ENCODE measurements around the gene ALDH2. TPM values are rescaled to one million over a fixed set of nuclear protein-coding genes. Genes with fewer than 3 reads are reported as not detected.

Gene ALDH2
- total and polyA plus RNA-seq, 9 of the 15 experiments (the other 6 are each of a cell fraction or from before 2014, with no cell fraction given), result 1.9 to 22.5 (median 12.2) TPM

GRCh38 chr12:111841750-111842555 is 75.2 kb downstream of the ALDH2 start, which contains the start of gene MAPKAPK5 (continued):
- TF ChIP-seq DPF2 (IDR thresholded peaks at IDR 0.05), result no peak; the same call in 1 of the 2 replicates
- no peak for TF ChIP-seq ZNF253 (CRISPR knock-in tag; conservative IDR thresholded peaks at IDR 0.05)
- no peak for TF ChIP-seq TAF15 (IDR thresholded peaks at IDR 0.05; ENCODE audit: low read depth, low read length)
- TF ChIP-seq ZNF24 (IDR thresholded peaks at IDR 0.05), result no peak
- TF ChIP-seq, protein P1, sequence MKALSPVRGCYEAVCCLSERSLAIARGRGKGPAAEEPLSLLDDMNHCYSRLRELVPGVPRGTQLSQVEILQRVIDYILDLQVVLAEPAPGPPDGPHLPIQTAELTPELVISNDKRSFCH (CRISPR knock-in tag; IDR thresholded peaks at IDR 0.05), result no peak
- TF ChIP-seq, protein P1 (tag; IDR thresholded peaks at IDR 0.05), result peak; percentile 90
- TF ChIP-seq SREBF2 (CRISPR knock-in tag; IDR thresholded peaks at IDR 0.05), result no peak
- TF ChIP-seq ZNF146 (CRISPR knock-in tag; IDR thresholded peaks at IDR 0.05; ENCODE audit: unreplicated experiment), result no peak
- peak; percentile 48 for TF ChIP-seq U2AF1 (optimal IDR thresholded peaks at IDR 0.05; ENCODE audit: low read depth, low read length)
- no peak for TF ChIP-seq HNRNPUL1 (IDR thresholded peaks at IDR 0.05; ENCODE audit: low read length)
- no peak for TF ChIP-seq SMARCE1 (IDR thresholded peaks at IDR 0.05)
- TF ChIP-seq CAMTA2 (CRISPR knock-in tag; conservative IDR thresholded peaks at IDR 0.05), result no peak
- no peak for TF ChIP-seq PTRF (tag; IDR thresholded peaks at IDR 0.05)
- TF ChIP-seq BHLHE40 (IDR thresholded peaks at IDR 0.05; ENCODE audit: low read length), result peak; percentile 98
- TF ChIP-seq MCM5 (IDR thresholded peaks at IDR 0.05; ENCODE audit: low read depth), result no peak
- TF ChIP-seq RBM34 (IDR thresholded peaks at IDR 0.05; ENCODE audit: borderline replicate concordance, insufficient read depth, low read length), result no peak
- TF ChIP-seq TCF15 (CRISPR knock-in tag; IDR thresholded peaks at IDR 0.05), result no peak
- TF ChIP-seq, protein P2, sequence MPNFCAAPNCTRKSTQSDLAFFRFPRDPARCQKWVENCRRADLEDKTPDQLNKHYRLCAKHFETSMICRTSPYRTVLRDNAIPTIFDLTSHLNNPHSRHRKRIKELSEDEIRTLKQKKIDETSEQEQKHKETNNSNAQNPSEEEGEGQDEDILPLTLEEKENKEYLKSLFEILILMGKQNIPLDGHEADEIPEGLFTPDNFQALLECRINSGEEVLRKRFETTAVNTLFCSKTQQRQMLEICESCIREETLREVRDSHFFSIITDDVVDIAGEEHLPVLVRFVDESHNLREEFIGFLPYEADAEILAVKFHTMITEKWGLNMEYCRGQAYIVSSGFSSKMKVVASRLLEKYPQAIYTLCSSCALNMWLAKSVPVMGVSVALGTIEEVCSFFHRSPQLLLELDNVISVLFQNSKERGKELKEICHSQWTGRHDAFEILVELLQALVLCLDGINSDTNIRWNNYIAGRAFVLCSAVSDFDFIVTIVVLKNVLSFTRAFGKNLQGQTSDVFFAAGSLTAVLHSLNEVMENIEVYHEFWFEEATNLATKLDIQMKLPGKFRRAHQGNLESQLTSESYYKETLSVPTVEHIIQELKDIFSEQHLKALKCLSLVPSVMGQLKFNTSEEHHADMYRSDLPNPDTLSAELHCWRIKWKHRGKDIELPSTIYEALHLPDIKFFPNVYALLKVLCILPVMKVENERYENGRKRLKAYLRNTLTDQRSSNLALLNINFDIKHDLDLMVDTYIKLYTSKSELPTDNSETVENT (CRISPR knock-in tag; IDR thresholded peaks at IDR 0.05), result peak; percentile 28
- no peak for TF ChIP-seq DLX4 (CRISPR knock-in tag; IDR thresholded peaks at IDR 0.05)
- TF ChIP-seq, protein P3, sequence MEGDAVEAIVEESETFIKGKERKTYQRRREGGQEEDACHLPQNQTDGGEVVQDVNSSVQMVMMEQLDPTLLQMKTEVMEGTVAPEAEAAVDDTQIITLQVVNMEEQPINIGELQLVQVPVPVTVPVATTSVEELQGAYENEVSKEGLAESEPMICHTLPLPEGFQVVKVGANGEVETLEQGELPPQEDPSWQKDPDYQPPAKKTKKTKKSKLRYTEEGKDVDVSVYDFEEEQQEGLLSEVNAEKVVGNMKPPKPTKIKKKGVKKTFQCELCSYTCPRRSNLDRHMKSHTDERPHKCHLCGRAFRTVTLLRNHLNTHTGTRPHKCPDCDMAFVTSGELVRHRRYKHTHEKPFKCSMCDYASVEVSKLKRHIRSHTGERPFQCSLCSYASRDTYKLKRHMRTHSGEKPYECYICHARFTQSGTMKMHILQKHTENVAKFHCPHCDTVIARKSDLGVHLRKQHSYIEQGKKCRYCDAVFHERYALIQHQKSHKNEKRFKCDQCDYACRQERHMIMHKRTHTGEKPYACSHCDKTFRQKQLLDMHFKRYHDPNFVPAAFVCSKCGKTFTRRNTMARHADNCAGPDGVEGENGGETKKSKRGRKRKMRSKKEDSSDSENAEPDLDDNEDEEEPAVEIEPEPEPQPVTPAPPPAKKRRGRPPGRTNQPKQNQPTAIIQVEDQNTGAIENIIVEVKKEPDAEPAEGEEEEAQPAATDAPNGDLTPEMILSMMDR (IDR thresholded peaks at IDR 0.05 in 2 of 3, conservative IDR thresholded peaks at IDR 0.05 in 1 of 3; ENCODE audit: insufficient read depth in 2 of 3, low read depth in 1 of 3, low read length in 3 of 3), result no peak
- TF ChIP-seq ZNF589 (CRISPR knock-in tag; IDR thresholded peaks at IDR 0.05; ENCODE audit: low read depth), result no peak; the same call in 1 of the 2 replicates
- TF ChIP-seq TCF3 (CRISPR knock-in tag; IDR thresholded peaks at IDR 0.05), result peak; percentile 35; the same call in 1 of the 2 replicates

Data from K562 (cell line).